ENCODE results near the gene SPATA13.

The SPATA13 gene

GRCh38 chr13:24301434-24301833, 140.9 kb downstream of the SPATA13 start:
- H3K36me3 ChIP-seq (replicated peaks; ENCODE audit: low read depth, low read length) = peaks cover 13% of the 10 kb centered on the region
- H3K4me3 ChIP-seq (ENCODE audit: low read length) = no peak overlapping the region
- H3K4me1 ChIP-seq (ENCODE audit: low read length) = no peaks in the 10 kb centered on the region

GRCh38 chr13:24301911-24302310, 141.4 kb downstream of the SPATA13 start:
- H2AFZ ChIP-seq (ENCODE audit: low read depth, low read length) = no peak overlapping the region
- H3K4me1 ChIP-seq (ENCODE audit: low read length) = no peaks in the 10 kb centered on the region
- TF ChIP-seq EZH2phosphoT487 (IDR thresholded peaks at IDR 0.05; ENCODE audit: low read depth) = no peak
- no peak for TF ChIP-seq CTCF (IDR thresholded peaks at IDR 0.05; ENCODE audit: low read depth, low read length)
- H3K27me3 ChIP-seq (ENCODE audit: low read depth, low read length) = no peaks in the 10 kb centered on the region
- no peaks in the 10 kb centered on the region for H3K9me3 ChIP-seq (ENCODE audit: insufficient read depth, low read length)
- H3K79me2 ChIP-seq (ENCODE audit: low read length) = no peaks in the 10 kb centered on the region
- H3K9ac ChIP-seq (ENCODE audit: low read length) = no peak overlapping the region
- no peak overlapping the region for H3K27ac ChIP-seq (ENCODE audit: low read length)
- peaks cover 13% of the 10 kb centered on the region for H3K36me3 ChIP-seq (replicated peaks; ENCODE audit: low read depth, low read length)
- no peaks in the 10 kb centered on the region for H4K20me1 ChIP-seq (ENCODE audit: insufficient read depth, low read length)
- no peak overlapping the region for H3K4me2 ChIP-seq (ENCODE audit: low read length)
- H3K4me3 ChIP-seq (ENCODE audit: low read length) = no peak overlapping the region

More at GRCh38 chr13:24301434-24301833, 140.9 kb downstream of the SPATA13 start:
- TF ChIP-seq CTCF (IDR thresholded peaks at IDR 0.05; ENCODE audit: low read depth, low read length) (no peak), EZH2phosphoT487 (IDR thresholded peaks at IDR 0.05; ENCODE audit: low read depth) (no peak)
- Histone ChIP-seq H2AFZ (ENCODE audit: low read depth, low read length) (no peak overlapping the region), H4K20me1 (ENCODE audit: insufficient read depth, low read length) (no peaks in the 10 kb centered on the region), H3K9me3 (ENCODE audit: insufficient read depth, low read length) (no peaks in the 10 kb centered on the region), H3K79me2 (ENCODE audit: low read length) (no peaks in the 10 kb centered on the region), H3K4me2 (ENCODE audit: low read length) (no peak overlapping the region), H3K9ac (ENCODE audit: low read length) (no peak overlapping the region), H3K27me3 (ENCODE audit: low read depth, low read length) (no peaks in the 10 kb centered on the region), H3K27ac (ENCODE audit: low read length) (no peak overlapping the region)

GRCh38 chr13:24304620-24305019, 144.1 kb downstream of the SPATA13 start:
- no peak overlapping the region for H3K4me2 ChIP-seq (ENCODE audit: low read length)
- no peak overlapping the region for H3K9ac ChIP-seq (ENCODE audit: low read length)
- H3K27ac ChIP-seq (ENCODE audit: low read length) = no peak overlapping the region
- no peaks in the 10 kb centered on the region for H3K27me3 ChIP-seq (ENCODE audit: low read depth, low read length)
- no peaks in the 10 kb centered on the region for H3K4me1 ChIP-seq (ENCODE audit: low read length)
- no peak overlapping the region for H2AFZ ChIP-seq (ENCODE audit: low read depth, low read length)
- peaks cover 2% of the 10 kb centered on the region for H3K36me3 ChIP-seq (replicated peaks; ENCODE audit: low read depth, low read length)
- no peak overlapping the region for H3K4me3 ChIP-seq (ENCODE audit: low read length)
- H3K79me2 ChIP-seq (ENCODE audit: low read length) = no peaks in the 10 kb centered on the region
- no peaks in the 10 kb centered on the region for H3K9me3 ChIP-seq (ENCODE audit: insufficient read depth, low read length)
- H4K20me1 ChIP-seq (ENCODE audit: insufficient read depth, low read length) = no peaks in the 10 kb centered on the region
- no peak for TF ChIP-seq EZH2phosphoT487 (IDR thresholded peaks at IDR 0.05; ENCODE audit: low read depth)
- TF ChIP-seq CTCF (IDR thresholded peaks at IDR 0.05; ENCODE audit: low read depth, low read length) = no peak

- Histone ChIP-seq H3K9me3 (ENCODE audit: insufficient read depth, low read length) (no peaks in the 10 kb centered on the region), H3K4me3 (ENCODE audit: low read length) (no peak overlapping the region), H2AFZ (ENCODE audit: low read depth, low read length) (no peak overlapping the region), H3K9ac (ENCODE audit: low read length) (no peak overlapping the region), H4K20me1 (ENCODE audit: insufficient read depth, low read length) (no peaks in the 10 kb centered on the region), H3K27ac (ENCODE audit: low read length) (no peak overlapping the region), H3K4me1 (ENCODE audit: low read length) (no peaks in the 10 kb centered on the region), H3K79me2 (ENCODE audit: low read length) (no peaks in the 10 kb centered on the region), H3K36me3 (replicated peaks; ENCODE audit: low read depth, low read length) (peaks cover 2% of the 10 kb centered on the region), H3K27me3 (ENCODE audit: low read depth, low read length) (no peaks in the 10 kb centered on the region), H3K4me2 (ENCODE audit: low read length) (no peak overlapping the region)
- TF ChIP-seq CTCF (IDR thresholded peaks at IDR 0.05; ENCODE audit: low read depth, low read length) (no peak), EZH2phosphoT487 (IDR thresholded peaks at IDR 0.05; ENCODE audit: low read depth) (no peak)
Measured at GRCh38 chr13:24306632-24307031, 146.1 kb downstream of the SPATA13 start.

Data from OCI-LY3 (cell line).